GM19035 (cell line): ENCODE data around the gene TDP2.
A peak's percentile ranks its signal among the peaks of the same experiment; 100 is the strongest.
"Not testable (repeated sequence)": the region's sequence is repeated elsewhere in the genome, so short reads cannot be mapped to it uniquely, and the experiment has no call there.

Experiments
- ATAC-seq: cut with Tn5 transposase; IDR thresholded peaks from one replicate; pipeline ENCODE4 v1.9.1; 2021; ENCODE audit not compliant: unreplicated experiment

Gene TDP2

GRCh38 chr6:24683297-24684296, 16.9 kb upstream of the TDP2 start:
- ATAC-seq = no peak

GRCh38 chr6:24680582-24680981, 13.9 kb upstream of the TDP2 start:
- no peak for ATAC-seq

GRCh38 chr6:24678792-24679352, 12.2 kb upstream of the TDP2 start:
- not testable (repeated sequence) for ATAC-seq

- no peak for ATAC-seq
These were observed 6.9 kb upstream of the TDP2 start for GRCh38 chr6:24673625-24674024.

DNA sequence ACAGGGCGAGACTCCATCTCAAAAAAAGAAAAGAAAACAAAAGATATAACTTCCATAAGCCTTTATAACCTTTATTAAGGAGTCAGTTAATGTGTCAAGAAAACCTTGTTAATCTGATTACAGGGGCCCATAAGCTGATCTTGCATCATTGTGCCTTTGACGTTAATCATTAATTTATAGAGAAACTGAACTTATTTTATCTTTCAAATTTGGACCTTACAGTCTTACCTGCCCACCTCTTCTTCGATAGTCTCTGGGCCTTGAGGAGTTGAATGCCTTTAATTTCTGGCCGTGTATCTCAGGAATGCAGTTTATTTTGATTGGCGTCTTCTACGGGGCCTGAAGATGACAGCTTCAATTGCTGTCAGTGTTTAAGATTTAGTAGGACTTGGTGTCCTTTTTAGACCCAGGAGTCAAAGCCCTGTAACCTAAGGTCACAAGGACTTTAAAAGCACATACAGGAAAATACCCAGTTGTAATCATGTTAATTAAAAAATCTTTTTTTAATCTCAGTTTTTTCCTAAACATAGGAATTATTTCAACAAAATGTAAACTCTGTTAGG, 6.0 kb upstream of the TDP2 start:
- no peak for ATAC-seq

GRCh38 chr6:24671077-24671476, 4.4 kb upstream of the TDP2 start:
- not testable (repeated sequence) for ATAC-seq

GRCh38 chr6:24670492-24670891, 3.8 kb upstream of the TDP2 start:
- ATAC-seq = not testable (repeated sequence)

GRCh38 chr6:24668997-24669361, 2.3 kb upstream of the TDP2 start:
- no peak for ATAC-seq

DNA sequence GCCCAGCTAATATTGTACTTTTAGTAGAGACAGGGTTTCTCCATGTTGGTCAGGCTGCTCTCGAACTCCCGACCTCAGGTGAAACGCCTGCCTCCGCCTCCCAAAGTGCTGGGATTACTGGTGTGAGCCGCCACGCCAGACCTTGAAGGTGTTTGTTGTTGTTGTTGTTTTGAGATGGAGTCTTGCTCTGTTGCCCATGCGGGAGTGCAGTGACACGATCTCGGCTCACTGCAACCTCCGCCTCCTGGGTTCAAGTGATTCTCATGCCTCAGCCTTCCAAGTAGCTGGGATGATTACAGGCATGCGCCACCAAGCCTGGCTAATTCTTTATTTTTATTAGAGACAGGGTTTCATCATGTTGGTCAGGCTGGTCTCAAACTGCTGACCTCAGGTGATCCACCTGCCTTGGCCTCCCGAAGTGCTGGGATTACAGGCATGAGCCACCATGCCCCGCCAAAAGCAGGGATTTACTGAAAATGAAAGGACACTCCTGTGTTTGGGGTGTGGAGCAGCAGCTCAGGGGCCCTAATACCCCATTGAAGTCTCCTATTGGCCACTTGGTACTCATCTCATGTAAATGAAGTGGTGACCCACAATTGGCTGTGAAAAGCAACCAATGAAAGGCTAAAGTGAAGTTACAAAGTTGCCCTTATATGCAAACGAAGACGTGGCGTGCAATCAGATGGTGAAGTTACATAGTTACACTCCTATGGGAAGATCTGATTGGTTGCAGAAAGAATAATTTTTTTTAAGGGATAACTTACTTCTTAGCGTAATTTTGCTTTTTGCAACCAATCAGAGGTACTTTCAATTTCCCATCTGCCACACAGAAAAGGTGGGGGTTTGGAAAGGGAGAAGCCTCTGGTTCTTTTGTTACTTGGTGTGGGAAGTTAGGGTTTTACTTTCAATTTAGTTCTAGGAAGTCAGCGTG, 1.6 kb upstream of the TDP2 start:
- not testable (repeated sequence) for ATAC-seq

- ATAC-seq = peak; percentile 1
These were observed 692 bp upstream of the TDP2 start for GRCh38 chr6:24667378-24667803.

GRCh38 chr6:24666097-24666640, 530 bp downstream of the TDP2 start:
- peak; percentile 33 for ATAC-seq

- ATAC-seq = no peak
These were observed 2.4 kb downstream of the TDP2 start for GRCh38 chr6:24664046-24664987.

DNA sequence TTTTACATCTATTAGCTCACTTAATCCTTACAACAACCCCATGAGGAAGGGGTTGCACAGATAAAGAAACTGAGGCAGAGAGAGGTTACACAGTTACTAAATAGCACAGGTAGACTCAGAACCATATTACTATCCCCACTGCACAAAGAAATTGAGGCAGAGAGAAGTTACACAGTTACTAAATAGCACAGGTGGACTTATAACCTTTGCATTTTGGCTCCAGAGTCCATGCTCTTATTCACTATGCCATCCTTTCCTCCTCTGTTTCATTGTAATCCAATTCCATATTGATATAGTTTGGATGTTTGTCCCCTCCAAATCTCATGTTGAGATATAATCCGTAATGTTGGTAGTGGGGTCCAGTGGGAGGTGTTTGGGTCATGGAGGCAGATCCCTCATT, 3.5 kb downstream of the TDP2 start:
- no peak for ATAC-seq

DNA sequence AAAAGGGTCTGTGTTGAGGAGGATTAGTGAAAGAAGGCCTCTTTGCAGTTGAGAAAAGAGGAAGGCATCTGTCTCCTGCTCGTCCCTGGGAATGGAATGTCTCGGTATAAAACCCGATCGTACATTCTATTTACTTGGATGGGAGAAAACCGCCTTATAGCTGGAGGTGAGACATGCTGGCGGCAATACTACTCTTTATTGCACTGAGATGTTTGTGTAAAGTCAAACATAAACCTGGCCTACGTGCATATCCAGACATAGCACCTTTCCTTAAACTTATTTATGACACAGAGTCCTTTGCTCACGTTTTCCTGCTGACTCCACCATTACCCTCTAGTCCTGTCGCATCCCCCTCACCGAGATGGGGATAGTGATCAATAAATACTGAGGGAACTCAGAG, 4.5 kb downstream of the TDP2 start:
- ATAC-seq = no peak

DNA sequence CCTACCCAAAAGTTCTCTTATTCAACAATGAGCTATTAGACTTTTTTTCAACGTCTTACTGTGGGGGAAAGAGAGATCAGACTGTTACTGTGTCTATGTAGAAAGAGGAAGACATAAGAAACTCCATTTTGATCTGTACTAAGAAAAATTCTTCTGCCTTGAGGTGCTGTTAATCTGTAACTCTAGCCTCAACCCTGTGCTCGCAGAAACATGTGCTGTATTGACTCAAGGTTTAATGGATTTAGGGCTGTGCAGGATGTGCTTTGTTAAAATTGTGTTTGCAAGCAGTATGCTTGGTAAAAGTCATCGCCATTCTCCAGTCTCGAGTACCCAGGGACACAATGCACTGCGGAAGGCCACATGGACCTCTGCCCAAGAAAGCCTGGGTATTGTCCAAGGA, 4.9 kb downstream of the TDP2 start:
- ATAC-seq = not testable (repeated sequence)

GRCh38 chr6:24660105-24660504, 6.6 kb downstream of the TDP2 start:
- no peak for ATAC-seq

DNA sequence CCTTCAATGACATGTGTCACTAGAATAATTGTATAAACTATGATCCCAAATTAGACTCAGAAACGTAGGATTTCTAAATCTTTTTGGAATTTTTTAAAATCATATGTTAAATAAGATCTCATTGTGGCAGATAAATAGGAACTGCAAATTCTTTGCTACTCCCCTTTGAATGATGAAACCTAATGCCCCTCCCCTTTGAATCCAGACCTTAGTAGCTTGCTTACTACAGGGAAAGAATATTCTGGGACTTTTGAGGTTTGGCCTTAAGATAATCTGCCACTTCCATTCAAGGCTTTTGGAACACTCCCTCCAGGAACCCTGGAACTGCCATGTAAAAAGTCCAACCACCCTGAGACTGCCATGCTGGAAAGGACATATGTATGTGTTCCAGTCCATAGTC, 7.1 kb downstream of the TDP2 start:
- no peak for ATAC-seq

DNA sequence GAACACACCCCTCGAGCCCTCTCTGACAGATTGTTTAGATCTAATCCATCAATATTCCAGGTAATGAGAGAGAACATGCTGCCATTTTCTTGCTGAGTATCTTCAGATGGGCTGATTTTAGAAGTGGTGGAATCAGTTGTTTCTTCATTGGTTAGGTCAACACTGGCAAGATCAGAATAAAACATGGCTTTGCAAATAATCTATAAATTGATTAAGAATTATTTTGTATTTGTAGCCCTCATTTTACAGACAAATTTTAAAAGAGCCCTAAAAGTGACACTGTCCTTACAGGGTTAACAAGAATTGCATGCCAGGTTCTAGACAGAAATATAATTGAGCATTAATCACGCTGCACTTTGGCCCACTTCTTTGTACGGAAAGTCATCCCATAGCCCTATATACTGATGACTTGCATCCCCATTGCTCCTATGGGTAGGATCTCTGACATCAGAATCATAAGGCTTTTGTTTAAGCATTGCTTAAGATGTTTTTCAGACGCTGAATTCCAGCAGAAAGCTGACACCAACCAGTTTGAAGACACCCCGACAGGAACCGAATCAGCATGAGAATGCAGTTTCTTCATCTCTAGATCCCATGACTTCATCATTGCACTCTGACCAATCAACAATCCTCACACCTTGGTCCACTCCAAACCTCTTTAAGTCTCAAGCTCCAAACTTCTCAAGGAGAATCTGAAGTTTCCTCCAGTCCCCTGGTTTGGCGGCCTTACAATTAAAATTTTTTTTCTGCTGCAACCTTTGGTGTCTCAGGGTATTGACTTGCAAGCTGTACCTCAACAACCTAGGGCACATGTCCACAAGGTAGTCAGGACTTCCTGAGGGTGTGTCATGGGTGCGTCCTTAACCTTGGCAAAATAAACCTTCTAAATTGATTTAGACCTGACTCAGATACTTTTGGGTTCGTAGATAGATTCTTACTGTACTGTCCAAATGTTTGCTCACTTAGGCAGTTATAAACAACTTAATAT, 7.8 kb downstream of the TDP2 start:
- ATAC-seq = no peak
